Sigmoid colon (tissue), 3 donors: ENCODE results near the gene YPEL1.

Source experiments
- POLR2A ChIP-seq, 2 donors: fragments of 450-650 bp; IDR thresholded peaks; one replicate each; pipeline ENCODE4 v1.6.1; 2016; ENCODE audit warnings: antibody characterized with exemption in 2 of 2, mild to moderate bottlenecking in 2 of 2, moderate library complexity in 2 of 2
- TF ChIP-seq, protein P1 (sequence below), 4 experiments: fragments of 450-650 bp in 3 of 4; fragments of 200-600 bp in 1 of 4; IDR thresholded peaks; one replicate each; pipeline ENCODE4 v1.5.1; 2016 to 2019; ENCODE audit warnings: antibody characterized with exemption in 4 of 4, mild to moderate bottlenecking in 3 of 4, moderate library complexity in 2 of 4

- TF ChIP-seq, protein P1, sequence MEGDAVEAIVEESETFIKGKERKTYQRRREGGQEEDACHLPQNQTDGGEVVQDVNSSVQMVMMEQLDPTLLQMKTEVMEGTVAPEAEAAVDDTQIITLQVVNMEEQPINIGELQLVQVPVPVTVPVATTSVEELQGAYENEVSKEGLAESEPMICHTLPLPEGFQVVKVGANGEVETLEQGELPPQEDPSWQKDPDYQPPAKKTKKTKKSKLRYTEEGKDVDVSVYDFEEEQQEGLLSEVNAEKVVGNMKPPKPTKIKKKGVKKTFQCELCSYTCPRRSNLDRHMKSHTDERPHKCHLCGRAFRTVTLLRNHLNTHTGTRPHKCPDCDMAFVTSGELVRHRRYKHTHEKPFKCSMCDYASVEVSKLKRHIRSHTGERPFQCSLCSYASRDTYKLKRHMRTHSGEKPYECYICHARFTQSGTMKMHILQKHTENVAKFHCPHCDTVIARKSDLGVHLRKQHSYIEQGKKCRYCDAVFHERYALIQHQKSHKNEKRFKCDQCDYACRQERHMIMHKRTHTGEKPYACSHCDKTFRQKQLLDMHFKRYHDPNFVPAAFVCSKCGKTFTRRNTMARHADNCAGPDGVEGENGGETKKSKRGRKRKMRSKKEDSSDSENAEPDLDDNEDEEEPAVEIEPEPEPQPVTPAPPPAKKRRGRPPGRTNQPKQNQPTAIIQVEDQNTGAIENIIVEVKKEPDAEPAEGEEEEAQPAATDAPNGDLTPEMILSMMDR (IDR thresholded peaks at IDR 0.05) = no peak
- TF ChIP-seq POLR2A (IDR thresholded peaks at IDR 0.05) = no peak
Observed at GRCh38 chr22:21687685-21688259, 47.8 kb downstream of the YPEL1 start.
